ENCODE results near the gene TRAPPC2. TPM values are rescaled to one million over a fixed set of nuclear protein-coding genes. Genes with fewer than 3 reads are reported as not detected.
"Not testable (repeated sequence)": the region's sequence is repeated elsewhere in the genome, so short reads cannot be mapped to it uniquely, and the experiment has no call there.

TRAPPC2 gene
- polyA plus RNA-seq, 12 donors, result 8.3 to 19.2 (median 14.4) TPM; not detected in 1

DNA sequence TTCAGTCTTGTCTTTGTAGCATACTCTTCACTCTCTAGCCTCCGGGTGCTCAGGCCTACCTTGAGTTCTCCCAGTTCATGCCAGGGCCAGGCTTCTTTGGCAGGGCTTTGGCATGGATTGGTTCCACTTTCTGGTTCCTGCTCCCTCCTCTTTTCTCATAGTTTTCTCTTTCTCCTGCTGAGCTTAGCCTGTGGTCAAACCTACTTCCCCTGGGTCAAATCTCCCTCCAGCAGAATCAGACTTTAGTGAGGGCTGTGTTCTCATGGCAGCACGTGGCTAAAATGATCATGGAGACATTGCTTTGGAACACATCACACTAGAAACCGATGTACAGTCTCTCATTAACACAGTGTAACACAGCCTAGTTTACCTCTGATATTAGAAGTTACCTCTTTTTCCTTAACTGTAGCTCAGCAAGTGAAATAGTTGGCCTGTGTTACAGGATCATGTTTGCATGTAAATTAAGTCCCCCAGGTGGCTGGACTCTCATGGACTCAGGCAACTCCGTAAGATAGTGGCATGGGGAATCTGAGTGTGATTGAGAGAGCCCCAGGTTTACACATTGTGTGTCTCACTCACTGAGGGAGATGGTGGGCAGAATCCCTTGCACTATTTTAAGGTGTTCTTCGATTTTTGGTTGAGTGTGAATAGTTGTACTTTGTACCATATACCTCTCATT, 32.2 kb downstream of the TRAPPC2 start:
- DNase-seq, result no peak

GRCh38 chrX:13700380-13700779, 34.0 kb downstream of the TRAPPC2 start:
- no peak for DNase-seq

GRCh38 chrX:13699183-13699826, 35.1 kb downstream of the TRAPPC2 start:
- no peak for DNase-seq

GRCh38 chrX:13698432-13698831, 36.0 kb downstream of the TRAPPC2 start:
- no peak for DNase-seq

- DNase-seq, result no peak
Measured at GRCh38 chrX:13697976-13698375, 36.4 kb downstream of the TRAPPC2 start.

DNA sequence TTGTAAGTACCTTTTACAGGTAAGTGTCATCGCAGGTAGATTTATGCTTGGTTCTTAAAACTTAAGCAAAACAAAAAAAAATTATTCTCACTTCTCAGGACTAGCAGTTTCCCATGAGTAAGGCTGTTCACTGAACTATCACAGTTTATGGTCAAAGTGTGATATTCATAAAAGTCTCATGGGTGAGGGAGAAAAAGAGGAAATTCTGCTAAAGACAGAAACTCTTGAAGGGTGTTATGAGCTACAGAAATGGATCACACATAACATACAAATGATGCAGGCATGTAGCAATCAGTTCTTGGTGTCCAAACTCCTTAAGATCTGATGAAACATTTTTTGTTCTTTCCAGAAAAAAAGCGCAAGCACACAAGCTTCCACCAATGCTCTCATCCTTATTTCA, 37.0 kb downstream of the TRAPPC2 start:
- no peak for DNase-seq

- no peak for DNase-seq
Measured at GRCh38 chrX:13695601-13696115, 38.8 kb downstream of the TRAPPC2 start.

DNA sequence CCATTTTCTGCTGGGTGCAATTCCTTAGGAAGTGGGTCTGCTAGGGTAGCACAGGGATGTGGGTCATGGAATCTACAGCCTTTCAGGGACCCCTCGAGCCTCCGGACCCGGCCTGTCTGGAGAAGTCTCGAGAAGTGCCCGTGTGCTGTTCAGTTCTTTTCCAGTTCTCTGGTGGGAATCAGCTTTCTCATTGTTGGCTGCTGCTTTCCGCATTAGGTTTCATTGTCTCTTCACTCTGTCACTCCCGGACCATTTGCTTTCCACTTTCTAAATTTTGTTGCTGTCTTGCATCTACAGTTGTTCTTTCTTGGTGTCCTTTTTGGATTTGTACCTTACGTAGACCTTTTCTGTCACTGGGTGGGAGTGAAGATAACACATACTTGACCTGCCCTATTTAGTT, 39.4 kb downstream of the TRAPPC2 start:
- no peak for DNase-seq

GRCh38 chrX:13694359-13694758, 40.1 kb downstream of the TRAPPC2 start:
- no peak for DNase-seq

DNA sequence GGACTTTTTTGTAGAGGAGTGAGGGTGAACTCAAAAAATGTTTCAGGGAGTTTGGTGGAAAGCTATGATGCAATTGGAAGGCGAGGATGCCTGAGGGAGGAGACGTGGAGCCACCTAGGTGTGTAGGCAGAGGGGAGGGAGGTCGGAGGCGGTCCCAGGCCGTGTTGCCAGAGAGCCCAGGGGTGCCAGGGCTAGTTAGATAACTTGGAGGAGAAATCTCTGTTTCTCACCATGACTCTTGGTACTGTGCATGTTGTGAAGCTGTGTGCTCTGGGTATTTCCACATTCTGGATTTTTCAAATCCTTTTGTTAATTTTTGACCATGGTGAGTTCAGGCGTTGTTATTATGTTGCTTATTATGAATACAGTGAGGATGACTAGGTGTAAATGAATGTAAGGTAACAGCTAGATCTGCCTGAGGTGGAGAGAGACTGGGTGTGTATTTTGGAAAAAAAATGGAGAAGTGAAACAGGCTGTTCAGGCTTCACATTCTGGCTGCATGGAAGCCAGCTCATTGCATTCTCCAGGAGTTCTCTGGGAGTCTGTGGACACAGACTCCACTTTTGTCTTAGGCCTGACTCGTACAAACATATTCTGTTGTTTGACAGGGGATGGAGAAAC, 41.0 kb downstream of the TRAPPC2 start:
- no peak for DNase-seq

DNA sequence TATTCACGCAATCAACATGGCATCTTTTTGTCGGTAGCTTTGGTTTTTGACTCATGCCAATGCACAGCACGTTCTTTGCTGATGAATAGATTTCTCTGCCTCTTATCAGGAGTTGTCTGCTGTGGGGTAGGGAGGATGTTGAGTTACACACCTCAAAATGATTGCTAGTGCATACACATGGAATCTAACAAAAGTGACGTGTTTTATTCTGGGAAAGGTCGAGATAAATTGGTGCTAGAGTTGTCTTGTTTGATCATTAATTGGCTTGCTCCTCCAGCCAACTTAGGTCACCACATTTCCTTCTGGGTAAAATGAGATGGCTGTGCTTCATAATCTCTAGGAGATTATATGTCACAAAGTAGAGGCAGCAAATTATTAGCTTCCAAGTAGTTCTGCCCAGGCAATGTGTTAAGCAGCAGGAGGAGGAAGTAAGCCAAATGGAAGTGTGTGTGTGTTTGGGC, 41.6 kb downstream of the TRAPPC2 start:
- no peak for DNase-seq

DNA sequence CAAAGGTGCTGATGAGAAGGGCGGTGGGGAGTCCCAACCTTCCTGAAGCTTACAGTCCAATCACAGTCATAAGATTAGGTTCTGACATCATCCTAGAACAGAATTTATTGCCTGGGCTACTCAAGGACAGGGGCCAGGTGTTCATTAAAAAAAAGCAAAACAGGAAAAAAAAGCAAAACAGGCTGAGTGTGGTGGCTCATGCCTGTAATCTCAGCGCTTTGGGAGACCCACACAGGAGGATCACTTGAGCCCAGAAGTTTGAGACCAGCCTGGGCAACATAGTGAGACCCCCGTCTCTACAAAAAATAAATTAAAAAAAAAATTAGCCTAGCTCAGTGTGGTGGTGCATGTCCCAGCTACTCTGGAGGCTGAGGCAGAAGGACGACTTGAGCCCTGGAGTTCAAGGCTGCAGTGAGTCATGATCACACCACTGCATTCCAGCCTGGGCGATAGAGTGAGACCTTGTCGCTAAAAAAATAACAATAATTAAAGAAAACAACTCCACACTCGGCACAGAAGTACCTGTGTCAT, 42.5 kb downstream of the TRAPPC2 start:
- DNase-seq, result no peak

DNA sequence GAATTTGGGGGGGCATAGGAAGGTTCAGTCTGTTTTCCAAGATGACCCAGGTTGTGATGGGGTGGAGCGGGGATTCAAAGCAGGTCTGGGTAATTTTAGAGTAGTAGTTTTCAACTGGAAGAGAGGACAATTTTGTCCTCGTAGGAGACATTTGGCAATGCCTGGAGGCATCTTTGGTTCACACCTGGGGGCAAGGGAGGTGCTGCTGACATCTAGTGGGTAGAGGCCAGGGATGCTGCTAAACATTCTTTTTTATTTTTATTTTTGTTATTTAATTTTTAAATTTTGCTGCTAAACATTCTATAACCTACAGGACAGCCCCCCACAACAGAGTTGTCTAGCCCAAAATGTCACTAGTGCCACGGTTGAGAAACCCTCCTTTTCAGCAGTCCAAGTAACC, 43.6 kb downstream of the TRAPPC2 start:
- no peak for DNase-seq

- peak; percentile 58 for DNase-seq
Measured at GRCh38 chrX:13689741-13690211, 44.6 kb downstream of the TRAPPC2 start.

DNA sequence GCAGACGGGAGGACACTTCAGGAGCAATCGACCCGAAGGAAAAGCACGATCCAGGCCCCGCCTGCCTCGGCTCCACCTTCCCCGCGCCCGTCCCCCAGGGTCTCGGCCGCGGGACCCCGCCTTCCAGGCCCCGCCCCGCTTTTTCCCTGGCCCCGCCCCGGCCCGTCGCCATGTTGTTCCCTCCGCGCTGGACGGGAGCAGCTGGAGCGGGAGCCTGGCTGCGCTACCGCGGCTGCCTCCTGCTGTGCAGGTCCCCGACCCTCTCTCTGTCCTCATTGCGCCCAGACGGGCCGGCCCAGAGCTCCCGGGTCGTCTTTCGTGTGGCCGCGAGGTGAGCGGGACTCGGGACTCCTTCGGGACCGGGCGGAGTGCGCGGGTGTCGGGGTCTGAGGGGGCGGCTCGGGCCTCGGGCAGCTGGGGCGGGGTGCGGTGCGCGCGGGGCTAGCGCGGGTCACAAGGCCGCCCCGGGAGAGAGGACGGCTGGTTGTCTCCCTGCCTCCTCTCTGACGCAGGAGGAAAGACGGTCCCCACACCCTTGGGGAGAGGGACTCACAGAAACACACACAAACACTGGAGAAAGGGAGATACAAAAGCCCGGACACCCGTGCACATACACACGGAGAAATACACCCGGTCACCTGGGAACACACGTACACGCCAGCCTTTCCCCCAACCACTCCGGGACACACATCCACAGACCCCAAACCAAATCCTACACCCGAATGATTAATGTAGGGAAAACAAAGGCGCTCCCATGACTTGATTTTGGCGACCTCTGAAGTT, 45.3 kb downstream of the TRAPPC2 start, which contains the start of gene RAB9A:
TSS of gene RAB9A (plus strand) at position 171 of the 783 bp plus-strand sequence. CDS start 19,619 bp downstream, outside the sequence.
- DNase-seq, result peak; percentile 83

- DNase-seq, result no peak
Measured at GRCh38 chrX:13688384-13688957, 45.9 kb downstream of the TRAPPC2 start.

GRCh38 chrX:13687203-13687602, 47.2 kb downstream of the TRAPPC2 start:
- no peak for DNase-seq

DNA sequence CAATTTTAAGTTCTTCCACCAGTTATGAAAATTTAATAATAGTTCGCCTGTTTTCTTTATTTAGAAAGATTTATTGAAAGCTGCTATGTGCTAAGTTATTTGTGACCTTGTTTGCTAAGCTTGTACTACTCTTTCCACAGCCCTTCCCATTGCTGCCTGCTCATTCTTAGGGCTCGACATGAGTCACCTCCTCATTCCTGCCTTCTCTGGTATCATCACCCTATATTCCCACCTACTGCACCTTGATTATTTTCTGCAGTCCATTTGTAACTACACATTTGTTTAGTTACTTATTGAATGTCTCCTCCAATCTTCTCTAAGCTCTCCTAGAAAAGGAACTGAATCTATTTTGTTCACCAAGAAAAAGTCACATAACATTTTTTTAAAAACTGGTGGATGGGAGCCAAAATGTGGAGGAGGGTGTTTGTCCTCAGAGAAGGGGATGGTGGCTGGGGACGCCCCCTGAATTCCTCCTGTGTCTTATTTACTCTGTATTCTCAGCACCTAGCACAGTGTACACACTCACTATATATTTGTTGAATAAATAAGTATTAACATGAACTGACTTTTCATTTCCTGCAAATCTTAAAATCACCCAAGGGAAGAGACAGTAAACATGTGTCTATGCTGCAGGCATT, 49.2 kb downstream of the TRAPPC2 start:
- DNase-seq, result no peak

DNA sequence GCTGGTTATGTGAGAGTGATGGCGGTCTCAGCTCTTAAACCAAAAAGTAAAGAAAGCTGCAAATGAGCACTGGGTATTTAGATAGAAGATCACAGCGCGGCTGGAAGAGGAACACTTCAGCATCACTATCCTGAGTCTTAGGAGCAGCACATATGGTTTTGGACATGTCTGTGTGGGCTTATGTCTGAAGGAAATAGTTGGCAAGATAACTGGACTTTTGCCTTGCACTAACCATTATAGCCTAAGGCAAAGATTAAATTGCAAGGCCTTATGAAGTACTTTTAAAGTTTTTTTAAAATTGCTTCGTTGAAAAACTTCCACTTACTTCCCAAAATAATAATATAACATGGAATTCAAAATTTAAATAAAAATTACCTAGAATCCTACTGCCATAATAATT, 50.1 kb downstream of the TRAPPC2 start:
- no peak for DNase-seq

DNA sequence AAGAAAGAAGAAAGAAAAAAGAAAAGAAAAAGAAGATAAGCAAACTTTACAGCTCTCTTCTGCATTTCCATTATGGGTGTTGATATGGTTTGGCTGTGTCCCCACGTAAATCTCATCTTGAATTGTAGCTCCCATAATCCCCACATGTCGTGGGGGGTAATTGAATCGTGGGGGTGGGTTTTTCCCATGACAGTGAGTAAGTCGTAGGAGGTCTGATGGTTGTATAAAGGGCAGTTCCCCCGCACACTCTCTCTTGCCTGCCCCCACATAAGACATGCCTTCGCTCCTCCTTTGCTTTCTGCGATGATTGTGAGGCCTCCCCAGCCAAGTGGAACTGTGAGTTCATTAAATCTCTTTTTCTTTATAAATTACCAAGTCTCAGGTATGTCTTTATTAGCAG, 52.8 kb downstream of the TRAPPC2 start:
- no peak for DNase-seq

DNA sequence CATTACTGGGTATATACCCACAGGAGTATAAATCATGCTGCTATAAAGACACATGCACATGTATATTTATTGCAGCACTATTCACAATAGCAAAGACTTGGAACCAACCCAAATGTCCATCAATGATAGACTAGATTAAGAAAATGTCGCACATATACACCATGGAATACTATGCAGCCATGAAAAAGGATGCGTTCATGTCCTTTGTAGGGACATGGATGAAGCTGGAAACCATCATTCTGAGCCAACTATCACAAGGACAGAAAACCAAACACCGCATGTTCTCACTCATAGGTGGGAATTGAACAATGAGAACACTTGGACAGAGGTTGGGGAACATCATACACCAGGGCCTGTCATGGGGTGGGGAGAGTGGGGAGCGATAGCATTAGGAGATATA, 54.7 kb downstream of the TRAPPC2 start:
- DNase-seq, result not testable (repeated sequence)
